ENCODE data around the gene CMIP. TPM values are rescaled to one million over a fixed set of nuclear protein-coding genes. Genes with fewer than 3 reads are reported as not detected.
A peak's percentile ranks its signal among the peaks of the same experiment; 100 is the strongest.

The CMIP gene
- total RNA-seq, 1 experiment from 2014 or later = 3.0 TPM

GRCh38 chr16:81477697-81478693 lies 33.4 kb downstream of the CMIP start:
- DNase-seq (ENCODE audit: low read depth) = no peak

- no peak for DNase-seq (ENCODE audit: low read depth)
These were observed 34.4 kb downstream of the CMIP start for GRCh38 chr16:81478876-81479511.

GRCh38 chr16:81480606-81481206 lies 36.1 kb downstream of the CMIP start:
- DNase-seq (ENCODE audit: low read depth) = no peak

DNA sequence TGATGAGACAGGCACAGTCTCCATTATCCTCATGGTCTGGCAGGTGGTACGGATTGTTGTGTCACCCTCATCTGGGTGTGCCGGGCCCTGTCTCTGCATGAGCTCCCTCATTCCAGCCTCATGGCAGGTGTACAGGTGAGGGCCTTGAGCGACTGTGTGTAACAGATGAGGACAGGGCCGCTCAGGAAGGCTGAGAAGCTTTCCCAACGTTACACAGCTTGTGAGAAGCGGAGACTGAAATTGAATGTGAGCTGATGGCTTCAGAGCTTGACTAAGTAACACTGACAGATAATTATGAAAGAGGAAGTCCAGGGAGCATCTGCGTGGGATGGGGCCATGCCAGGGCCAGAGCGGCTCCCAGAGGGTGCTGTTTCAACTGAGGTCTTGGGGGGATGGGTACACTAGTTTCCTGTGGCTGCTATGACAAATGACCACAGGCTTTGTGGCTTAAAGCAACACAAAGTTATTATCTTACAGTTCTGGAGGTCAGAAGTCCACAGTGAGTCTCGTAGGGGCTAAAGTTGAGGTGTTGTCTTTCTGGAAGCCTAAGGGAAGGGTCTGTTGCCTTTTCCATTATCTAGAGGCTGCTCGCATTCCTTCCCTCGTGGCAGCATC lies 36.7 kb downstream of the CMIP start:
- DNase-seq (ENCODE audit: low read depth) = peak; percentile 77

DNA sequence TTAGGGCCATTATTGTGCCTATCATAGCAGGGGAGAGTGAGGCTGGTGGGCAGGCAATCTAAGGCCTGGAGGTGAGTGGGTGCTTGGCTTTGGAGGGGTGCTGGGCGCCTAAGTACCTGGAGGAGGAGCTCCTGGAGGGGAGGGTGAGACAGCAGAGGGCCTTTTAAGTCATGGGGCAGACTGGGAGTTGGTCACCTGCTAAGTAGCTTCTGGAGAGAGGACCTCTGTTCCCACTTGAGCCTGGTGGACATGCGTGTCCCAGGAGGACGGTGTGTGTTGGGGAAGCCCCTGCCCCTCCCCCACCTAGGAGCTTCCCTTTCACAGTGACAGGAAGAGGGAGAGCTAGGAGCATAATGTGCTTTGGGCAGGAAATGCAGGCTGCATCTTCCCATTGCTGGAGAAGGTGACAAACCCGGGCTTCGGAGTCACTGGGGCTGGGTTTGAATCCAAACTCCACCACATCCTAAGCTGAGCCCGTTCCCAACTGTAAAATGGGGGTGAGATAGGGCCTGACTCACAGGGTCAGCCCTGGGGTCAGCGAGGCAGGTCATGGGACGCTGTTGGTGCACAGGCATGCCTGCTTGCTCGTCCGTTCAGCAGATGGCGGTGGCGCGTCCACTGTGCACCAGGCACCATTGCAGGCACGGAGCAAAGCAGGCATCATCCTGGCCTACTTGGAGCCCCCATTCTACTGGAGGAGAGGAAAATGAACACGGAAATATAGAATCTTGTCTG lies 37.9 kb downstream of the CMIP start:
- DNase-seq (ENCODE audit: low read depth) = no peak

DNA sequence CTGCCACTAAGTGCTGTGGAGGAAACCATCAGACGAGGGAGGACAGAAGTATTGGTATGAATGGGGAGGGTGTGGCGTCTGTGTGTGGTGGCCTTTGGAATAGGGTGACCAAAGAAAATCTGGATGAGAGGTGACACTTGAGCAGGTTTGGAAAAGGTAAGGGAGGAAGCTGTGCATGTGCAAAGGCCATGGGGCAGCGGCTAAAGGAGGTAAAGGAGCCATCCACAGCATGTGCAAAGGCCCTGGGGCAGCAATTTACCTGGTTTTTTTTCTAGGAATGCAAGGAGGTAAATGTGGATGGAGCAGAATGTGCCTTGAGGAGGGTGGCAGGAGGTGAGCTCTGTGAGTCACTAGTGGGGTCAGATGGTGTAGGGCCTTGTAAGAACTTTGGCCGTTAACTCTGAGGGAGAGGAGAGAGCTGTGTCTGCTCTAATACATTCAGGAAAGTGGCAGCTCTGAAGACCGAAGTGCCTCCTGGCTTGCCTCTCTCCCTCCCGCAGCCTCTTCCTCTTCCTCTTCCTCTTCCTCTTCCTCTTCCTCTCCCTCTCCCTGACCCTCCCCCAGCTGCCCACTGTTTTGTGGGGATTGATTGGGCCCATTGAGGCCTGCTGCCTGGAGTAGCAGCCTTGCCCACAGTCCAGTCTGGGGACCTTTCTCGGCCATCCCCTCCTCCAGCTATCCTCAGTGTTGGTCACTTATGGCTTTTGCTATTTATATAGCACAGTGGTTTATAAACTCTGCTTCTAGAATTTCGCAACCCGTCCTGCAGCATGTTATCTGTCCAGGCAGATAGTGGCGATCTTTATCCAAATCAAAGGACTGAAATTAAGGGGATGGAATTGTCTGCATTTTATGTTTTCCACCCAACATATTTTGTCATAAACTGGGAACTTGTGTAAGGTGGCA lies 38.7 kb downstream of the CMIP start:
- peak; percentile 24 for DNase-seq (ENCODE audit: low read depth)

GRCh38 chr16:81483970-81484595 lies 39.5 kb downstream of the CMIP start:
- DNase-seq (ENCODE audit: low read depth) = no peak

DNA sequence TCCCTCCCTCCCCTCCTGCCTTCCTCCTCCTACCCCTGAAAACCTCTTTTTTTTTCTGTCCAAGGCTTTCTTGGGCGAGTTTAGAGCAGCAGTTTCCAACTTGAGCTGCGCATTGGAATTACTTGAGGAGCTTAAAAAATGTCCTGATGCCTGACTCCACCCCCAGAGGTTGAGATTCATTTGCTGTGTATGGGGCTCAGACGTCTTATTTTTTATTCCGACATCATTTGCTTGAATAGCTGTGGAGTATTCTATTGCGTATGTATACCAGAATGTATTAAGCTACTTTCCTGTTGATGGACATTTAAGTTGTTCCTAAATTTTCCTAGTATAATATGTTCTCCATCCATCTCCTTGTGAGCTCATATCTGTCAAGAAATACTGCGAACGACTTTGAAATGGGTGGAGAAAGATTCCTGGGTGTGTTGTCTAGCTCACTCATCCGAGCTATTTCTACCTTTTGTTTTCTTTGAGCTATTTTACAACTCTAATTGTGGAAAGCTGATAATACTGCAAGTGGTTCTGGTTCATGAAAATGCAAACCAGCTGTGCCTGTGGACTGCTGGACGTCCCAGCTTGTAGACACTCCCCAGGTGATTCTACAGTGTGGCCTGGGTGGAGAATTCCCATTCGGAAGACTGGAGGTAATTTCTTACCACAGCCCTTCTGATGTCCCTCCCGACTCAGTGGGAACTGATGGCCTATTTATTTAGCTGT lies 40.5 kb downstream of the CMIP start:
- no peak for DNase-seq (ENCODE audit: low read depth)

- no peak for DNase-seq (ENCODE audit: low read depth)
These were observed 41.4 kb downstream of the CMIP start for GRCh38 chr16:81485824-81486539.

DNA sequence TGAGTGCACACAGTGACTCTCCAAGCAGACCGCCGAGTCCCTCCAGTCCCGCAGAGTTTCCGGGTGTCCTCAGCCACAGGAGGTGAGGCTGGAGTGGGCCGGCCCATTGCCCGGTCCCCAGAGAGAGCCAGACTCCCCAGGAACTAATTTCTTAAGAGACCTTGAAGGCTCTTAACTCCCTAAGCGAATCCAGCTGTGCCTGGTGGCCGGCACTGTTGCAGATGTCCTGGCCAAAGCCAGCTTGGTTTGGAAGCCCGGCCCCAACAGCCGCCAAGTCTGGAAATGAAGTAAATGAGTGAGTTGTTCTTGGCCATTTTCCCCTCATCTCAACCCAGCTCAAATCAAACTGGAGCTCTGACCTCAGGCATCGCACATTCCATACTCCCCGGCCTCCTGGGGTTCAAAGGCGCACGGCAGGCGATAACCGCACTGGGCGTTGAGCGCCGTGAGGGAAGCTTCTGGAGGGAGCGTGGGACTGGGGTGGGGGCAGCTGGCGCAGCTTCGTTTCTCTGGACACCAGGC lies 42.0 kb downstream of the CMIP start:
- DNase-seq (ENCODE audit: low read depth) = no peak

- DNase-seq (ENCODE audit: low read depth) = peak; percentile 5
These were observed 42.7 kb downstream of the CMIP start for GRCh38 chr16:81487301-81487720.

GRCh38 chr16:81488687-81489411 lies 44.2 kb downstream of the CMIP start:
- DNase-seq (ENCODE audit: low read depth) = no peak

DNA sequence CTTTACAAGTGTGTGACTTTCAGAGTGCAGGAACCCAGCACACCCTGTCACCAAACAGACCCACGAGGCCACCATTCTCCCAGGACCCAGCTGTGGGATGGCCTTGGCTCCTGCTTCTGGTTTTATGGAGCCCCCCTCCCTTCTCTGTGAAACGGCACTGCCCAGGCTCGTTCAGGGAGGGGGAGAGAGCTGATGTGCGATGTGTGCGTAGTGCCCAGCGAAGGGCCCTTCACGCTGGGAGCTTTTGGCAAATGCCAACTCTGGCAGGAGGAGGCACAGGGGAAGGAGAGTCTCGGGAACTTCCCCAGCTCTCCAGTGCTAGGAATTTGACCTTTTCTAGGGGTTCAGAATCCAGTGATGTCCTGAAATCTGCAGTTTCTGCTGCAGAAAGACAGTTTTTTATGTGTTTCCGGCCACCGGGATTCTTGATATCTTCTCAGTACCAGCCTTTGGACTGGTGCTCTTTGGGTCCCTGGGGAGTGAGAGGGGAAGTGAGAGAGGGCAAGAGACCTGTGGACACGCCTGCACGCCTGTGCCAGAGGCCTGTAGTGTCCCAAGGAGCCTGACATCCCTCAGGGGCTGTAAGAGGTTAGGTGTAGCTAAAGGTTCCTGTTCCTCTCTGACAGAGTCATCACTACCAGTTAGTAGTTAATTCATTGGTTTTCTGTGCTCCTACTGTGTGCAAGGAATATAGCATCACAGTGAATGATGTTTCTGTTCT lies 45.1 kb downstream of the CMIP start:
- DNase-seq (ENCODE audit: low read depth) = no peak

DNA sequence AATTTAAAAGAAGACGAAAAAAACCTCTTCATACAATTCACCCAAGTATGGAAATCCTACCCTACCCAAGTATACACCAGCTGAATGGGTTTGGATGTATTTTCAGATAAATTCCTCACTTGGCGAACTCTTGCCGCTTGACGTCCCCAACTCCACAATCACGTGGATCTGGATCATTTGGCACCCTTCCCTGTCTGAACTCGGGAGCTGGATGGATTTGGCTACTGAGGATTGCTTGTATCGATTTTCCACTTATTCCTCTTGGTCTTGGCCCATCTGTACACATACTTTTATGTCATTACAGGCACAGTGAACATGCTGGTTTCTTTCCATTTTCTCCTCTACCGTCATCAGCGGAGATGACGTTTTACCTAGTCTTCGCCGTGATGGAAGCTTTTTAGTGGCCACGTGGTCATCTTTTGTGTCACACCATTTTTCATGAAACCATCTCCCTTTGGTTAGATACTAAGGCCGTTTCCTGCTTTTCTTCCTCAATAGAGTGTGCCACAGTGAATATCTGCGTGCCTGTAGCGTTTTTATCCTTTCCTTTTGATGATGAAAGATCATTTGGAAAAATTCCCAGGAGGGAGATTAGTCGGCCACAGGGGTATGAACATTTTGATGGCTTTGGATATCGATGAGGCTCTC lies 47.1 kb downstream of the CMIP start:
- DNase-seq (ENCODE audit: low read depth) = peak; percentile 32

DNA sequence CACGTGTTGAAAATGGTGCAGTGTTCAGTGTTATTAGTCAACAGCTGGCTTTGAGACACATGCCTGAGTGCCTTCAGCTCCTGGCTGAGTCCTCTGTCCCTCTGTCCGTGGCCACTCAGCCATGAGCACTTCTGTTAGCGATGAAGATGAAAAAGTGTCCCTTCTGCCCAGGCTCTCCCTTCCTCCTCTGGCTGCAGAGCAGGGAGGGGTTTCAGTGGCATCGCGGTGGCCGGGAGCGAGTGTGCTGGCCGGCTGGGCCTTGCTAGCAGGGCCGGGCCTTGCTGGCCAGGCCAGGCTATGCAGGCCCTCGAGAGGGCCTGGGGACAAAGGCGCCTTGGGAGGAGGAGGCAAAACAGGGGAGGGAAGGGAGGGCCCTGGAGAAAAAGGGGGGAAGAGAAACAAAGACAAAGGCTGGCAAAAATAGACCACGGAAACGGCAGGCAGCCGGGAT lies 47.7 kb downstream of the CMIP start:
- DNase-seq (ENCODE audit: low read depth) = peak; percentile 11
